ENCODE results near the gene PROSER3. TPM values are rescaled to one million over a fixed set of nuclear protein-coding genes. Genes with fewer than 3 reads are reported as not detected.
A peak's percentile ranks its signal among the peaks of the same experiment; 100 is the strongest.

PROSER3 gene
- total and polyA plus RNA-seq, 8 donors, result 7.2 to 19.6 (median 8.6) TPM

GRCh38 chr19:35733180-35734125, 24.5 kb upstream of the PROSER3 start:
- Histone ChIP-seq H3K4me1 (no peaks in the 10 kb centered on the region), H3K4me3 (no peak overlapping the region), H3K27ac (no peak overlapping the region), H3K27me3 (no peaks in the 10 kb centered on the region), H3K36me3 (peaks cover 8 to 52% (median 29%) of the 10 kb centered on the region in 3 donors), H3K9me3 (no peaks in the 10 kb centered on the region)
- FAIRE-seq (no peak), ATAC-seq (no peak), DNase-seq (peak in 2 of 6 donors; percentile 30 to 71)
- intact Hi-C loops (cut with DNase I), result no loop called here
- WGBS, 2 donors, result 89 to 91% methylated on average over 29 to 35 of the region's 35 CpGs
- TF ChIP-seq CTCF (IDR thresholded peaks at IDR 0.05), result no peak

- ATAC-seq (no peak), DNase-seq (no peak), FAIRE-seq (no peak)
- H3K4me1 ChIP-seq, result no peaks in the 10 kb centered on the region
- 96 to 99% methylated on average over 8 of the region's 8 CpGs for WGBS, 2 donors
- intact Hi-C loops (cut with DNase I), result no loop called here
- no peak overlapping the region for H3K27ac ChIP-seq
- no peaks in the 10 kb centered on the region for H3K9me3 ChIP-seq
- no peaks in the 10 kb centered on the region for H3K27me3 ChIP-seq
- TF ChIP-seq CTCF (IDR thresholded peaks at IDR 0.05), result no peak
- H3K4me3 ChIP-seq, result no peak overlapping the region
- H3K36me3 ChIP-seq, result peaks cover 6 to 44% (median 21%) of the 10 kb centered on the region in 3 donors
Observed at GRCh38 chr19:35734273-35734672, 23.7 kb upstream of the PROSER3 start.

- Histone ChIP-seq H3K9me3 (no peaks in the 10 kb centered on the region), H3K27ac (no peak overlapping the region), H3K27me3 (no peaks in the 10 kb centered on the region), H3K4me1 (peaks cover 0 to 1% (median 0%) of the 10 kb centered on the region in 3 donors), H3K36me3 (peaks cover 5 to 37% (median 15%) of the 10 kb centered on the region in 3 donors), H3K4me3 (no peak overlapping the region)
- intact Hi-C loops (cut with DNase I), result no loop called here
- FAIRE-seq (no peak), ATAC-seq (no peak), DNase-seq (no peak)
- 79 to 86% methylated on average over 5 of the region's 5 CpGs for WGBS, 2 donors
- no peak for TF ChIP-seq CTCF (IDR thresholded peaks at IDR 0.05)
Observed at GRCh38 chr19:35734889-35735288, 23.1 kb upstream of the PROSER3 start.

- no peak overlapping the region for H3K4me3 ChIP-seq
- intact Hi-C loops (cut with DNase I), result no loop called here
- no peak for FAIRE-seq
- H3K27me3 ChIP-seq, result no peaks in the 10 kb centered on the region
- DNase-seq, result peak in 2 of 6 donors; percentile 35 to 52
- no peak overlapping the region for H3K27ac ChIP-seq
- H3K4me1 ChIP-seq, result peaks cover 0 to 4% (median 0%) of the 10 kb centered on the region in 3 donors
- no peak for TF ChIP-seq CTCF (IDR thresholded peaks at IDR 0.05)
- H3K9me3 ChIP-seq, result no peaks in the 10 kb centered on the region
- no peak for ATAC-seq
- WGBS, 2 donors, result 90 to 92% methylated on average over 22 of the region's 22 CpGs
- H3K36me3 ChIP-seq, result peaks cover 4 to 16% (median 5%) of the 10 kb centered on the region in 3 donors
Observed at GRCh38 chr19:35736913-35737886, 20.8 kb upstream of the PROSER3 start.
